DLD1 (cell line): Measurements from ENCODE around the gene FAM219A.

Source experiments
- in situ Hi-C: cut with HindIII; loops from 2 replicates; pipeline ENCODE4 v1.10.0; 2017; ENCODE audit warnings: low sequenced_read_pairs

The FAM219A gene

DNA sequence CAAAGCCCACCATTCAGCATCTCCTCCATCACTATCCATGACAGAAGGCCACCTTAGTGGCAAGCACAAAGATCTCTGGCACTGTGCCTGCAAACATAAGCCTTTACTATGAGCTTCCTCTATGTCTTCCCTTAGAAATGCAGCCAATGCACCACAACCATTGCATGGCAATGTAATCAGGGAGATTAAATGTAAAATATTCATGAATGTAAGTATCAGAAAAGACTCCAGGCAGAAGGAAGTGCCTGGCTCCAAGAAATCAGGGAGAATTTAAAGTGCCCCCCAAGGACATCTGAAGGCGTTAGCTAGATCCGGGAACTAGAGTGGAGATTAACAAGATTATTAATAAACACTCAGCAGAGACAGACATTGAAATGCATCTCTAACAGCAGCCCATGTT lies 49.2 kb downstream of the FAM219A start:
- in situ Hi-C loops: no loop called here

- in situ Hi-C loops: no loop called here
These were observed 50.2 kb downstream of the FAM219A start for GRCh38 chr9:34408173-34408572.

GRCh38 chr9:34406219-34406618 lies 52.2 kb downstream of the FAM219A start:
- in situ Hi-C loops: no loop called here

DNA sequence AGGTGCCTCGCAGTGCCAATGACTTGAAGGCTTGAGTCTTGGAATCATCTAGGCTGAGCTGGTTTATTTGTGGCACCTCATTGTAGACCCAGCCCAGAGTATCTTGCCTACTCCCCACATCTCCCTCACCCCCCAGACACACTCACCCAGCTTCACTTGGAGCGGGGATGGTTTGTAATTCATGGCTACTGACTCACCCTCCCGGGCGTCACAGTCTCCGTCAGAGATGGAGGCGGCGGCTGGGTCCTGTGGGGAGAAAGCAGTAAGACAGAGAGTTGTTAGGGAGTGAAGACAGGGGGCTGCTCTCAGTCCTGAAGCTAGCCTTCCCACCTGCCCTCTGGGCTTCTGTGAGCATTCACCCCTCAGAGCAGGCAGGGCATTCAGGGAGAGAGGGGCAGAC lies 52.7 kb downstream of the FAM219A start:
- in situ Hi-C loops: no loop called here

DNA sequence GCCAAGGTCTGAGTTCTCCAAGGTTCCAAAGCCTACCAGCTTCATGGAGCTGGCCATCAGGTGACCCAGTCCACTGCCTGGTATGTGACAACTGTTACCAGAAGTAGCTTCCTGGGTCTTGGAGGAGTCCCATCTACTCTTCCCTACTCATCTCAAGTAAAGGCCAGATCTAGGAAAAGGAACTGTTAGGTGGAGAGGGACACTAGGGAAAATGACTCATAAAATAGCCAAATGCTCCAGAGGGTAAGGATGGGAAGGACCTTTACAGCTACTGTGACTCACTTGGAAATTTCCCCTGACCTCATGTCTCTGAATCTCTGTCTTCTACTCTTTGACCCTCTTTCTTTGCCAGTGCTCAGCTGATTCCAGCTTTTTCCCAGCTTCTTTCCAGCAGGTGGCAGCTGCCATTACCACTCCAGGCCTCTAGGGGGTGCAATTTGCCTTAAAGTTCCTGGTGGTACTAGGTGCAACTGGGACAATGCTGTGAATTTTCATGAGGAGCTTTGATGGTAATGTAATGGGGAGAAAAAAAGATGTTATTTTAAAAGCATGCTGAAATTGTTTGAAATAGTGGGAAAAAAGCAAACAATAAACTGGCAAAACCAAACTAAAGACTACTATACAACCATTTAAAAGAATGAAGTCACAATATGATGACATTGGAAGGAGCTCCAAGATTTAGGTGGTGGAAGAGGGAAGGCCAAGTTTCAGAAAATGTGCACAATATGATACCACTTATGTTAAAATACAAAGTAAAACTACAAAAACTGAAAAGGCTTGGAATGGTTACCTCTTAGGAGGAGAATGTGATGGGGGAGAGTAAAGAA lies 54.6 kb downstream of the FAM219A start:
- in situ Hi-C loops: no loop called here

GRCh38 chr9:34400686-34401602 lies 57.4 kb downstream of the FAM219A start:
- in situ Hi-C loops: no loop called here

GRCh38 chr9:34400275-34400674 lies 58.1 kb downstream of the FAM219A start:
- in situ Hi-C loops: no loop called here

GRCh38 chr9:34399729-34400128 lies 58.6 kb downstream of the FAM219A start:
- in situ Hi-C loops: no loop called here

GRCh38 chr9:34398875-34399274 lies 59.5 kb downstream of the FAM219A start:
- in situ Hi-C loops: no loop called here

- in situ Hi-C loops: no loop called here
These were observed 61.8 kb downstream of the FAM219A start for GRCh38 chr9:34396276-34397214.

DNA sequence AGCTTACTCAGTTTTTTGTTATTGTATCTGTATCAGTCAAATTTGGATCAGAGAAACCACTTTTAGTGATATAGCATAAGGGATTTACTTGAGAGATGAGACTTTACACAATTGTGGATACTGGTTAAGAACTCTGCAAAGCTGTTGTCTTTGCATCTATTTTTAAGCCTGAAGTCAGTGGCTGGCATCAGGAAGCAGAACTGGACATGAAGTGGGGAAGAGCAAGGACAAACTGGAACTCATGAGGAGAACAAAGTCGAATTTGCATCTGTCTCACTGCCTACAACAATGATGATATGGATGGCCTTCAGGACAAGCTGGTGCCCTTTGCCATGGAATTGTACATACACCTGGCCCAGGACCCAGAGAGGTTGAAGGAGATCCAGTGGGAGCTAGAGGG lies 65.9 kb downstream of the FAM219A start:
- in situ Hi-C loops: no loop called here

DNA sequence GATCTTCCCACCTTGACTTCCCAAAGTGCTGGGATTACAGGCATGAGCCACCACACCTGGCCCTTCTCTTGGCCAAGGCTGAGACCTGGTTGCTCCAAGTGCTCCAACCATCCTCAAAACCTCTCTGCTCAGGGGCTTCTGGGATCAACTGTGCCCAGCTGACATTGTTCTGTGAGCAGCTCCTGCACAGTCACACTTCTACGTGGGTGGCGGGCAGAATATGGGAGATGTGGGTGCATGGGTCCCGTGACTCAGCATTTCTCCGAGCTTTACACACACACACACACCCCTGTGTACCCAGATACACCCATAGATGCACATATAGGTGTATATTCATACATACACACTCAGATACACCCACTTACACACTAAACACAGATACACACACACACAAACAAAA lies 71.1 kb downstream of the FAM219A start:
- in situ Hi-C loops: no loop called here

GRCh38 chr9:34386656-34387055 lies 71.7 kb downstream of the FAM219A start:
- in situ Hi-C loops: no loop called here

GRCh38 chr9:34385561-34386230 lies 72.7 kb downstream of the FAM219A start:
- in situ Hi-C loops: no loop called here

DNA sequence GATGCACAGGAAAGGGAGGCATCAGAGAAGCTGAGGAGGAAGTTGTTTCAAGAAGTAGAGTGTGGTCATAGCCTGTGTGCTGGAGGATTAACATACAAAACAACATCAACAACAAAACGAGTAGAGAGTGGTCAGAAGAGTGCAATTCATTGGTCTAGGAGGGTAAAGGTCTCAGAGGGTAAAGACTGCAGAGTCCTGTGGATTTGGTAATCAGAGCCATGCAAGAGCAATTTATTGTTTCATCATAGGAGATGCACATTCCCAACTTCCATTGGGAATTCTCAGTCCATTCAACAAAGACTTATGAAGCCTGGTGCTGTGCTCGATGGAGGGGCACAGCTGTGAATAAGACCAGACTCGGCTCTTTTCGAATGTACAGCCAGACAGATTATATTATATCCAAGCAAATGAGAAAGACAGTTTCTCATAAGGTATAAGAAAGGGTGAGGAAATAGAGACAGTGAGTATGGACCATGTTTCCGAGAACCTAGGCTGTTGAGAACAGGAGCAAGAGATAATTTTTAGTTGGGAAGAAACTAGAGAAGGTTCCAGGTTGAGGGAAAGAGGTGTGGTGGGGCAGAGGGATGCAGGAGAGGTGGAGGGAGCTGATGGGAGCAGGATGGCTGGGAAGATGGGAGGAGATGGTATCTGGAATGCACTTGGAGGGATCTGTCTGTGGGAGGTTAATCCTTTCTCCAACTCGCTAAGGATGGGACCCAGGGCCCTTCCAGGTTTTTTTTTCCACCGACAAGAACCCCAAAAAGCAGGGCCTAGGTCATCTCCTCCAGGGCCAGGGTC lies 73.8 kb downstream of the FAM219A start:
- in situ Hi-C loops: no loop called here

DNA sequence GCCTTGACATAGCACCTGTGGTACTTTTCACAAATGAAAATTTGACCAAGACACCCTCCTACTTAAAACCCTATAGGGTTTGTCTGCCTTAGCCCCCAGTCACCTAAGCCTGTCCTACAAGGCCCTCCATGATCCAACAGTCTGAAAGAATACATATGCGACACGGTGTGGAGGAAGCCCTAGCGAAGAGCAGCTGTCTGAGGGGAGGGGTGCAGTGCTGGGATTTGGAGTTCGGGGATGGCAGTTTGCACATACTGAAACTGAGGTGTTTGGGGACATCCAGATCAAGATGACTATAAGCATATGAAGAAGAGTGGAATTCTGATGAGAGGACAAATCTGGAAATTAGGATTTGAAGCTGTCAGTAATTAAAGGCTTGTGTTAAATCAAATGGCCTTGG lies 74.5 kb downstream of the FAM219A start:
- in situ Hi-C loops: no loop called here

DNA sequence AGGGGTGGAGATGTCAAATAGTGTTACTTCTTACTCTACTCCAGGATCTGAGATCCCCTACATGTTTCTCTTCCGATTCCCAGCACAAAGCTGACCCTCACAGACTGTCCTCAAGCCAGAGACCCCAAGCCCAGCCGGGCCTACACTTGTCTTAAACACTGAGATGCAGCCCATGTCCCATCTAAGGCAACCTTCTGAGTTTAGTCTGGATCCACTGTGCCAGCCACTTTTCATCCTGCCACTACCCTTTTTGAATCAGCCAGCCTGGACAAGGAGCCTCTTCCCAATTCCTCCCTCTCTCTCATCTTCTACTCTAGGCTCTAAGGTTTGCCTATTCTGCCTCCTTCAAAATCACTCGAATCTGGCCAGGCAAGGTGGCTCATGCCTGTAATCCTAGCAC lies 75.5 kb downstream of the FAM219A start:
- in situ Hi-C loops: no loop called here

DNA sequence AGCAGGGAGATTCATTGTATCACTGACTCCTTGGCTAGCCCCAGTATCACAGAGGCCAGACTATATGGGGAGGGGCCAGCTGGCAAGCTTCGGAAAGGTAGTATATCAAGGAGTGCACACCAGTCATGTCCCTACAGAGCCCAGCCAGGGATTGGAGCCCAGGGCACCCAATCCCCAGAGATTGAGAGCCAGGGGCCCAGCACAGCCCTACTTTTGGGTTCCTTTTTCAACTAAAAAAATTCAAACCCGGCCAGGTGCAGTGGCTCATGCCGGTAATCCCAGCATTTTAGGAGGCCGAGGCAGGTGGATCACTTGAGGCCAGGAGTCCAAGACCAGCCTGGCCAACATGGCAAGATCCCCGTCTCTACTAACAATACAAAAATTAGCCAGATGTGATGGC lies 76.3 kb downstream of the FAM219A start:
- in situ Hi-C loops: no loop called here

- in situ Hi-C loops: no loop called here
These were observed 77.0 kb downstream of the FAM219A start for GRCh38 chr9:34381323-34381722.
